CD4-positive, alpha-beta T cell treated with Interleukin-6 for 4 hours (primary cell): ENCODE measurements around the gene PDS5B.
"Not testable (repeated sequence)": the region's sequence is repeated elsewhere in the genome, so short reads cannot be mapped to it uniquely, and the experiment has no call there.

Experiments
- DNase-seq: peaks from one replicate; pipeline ENCODE4 v3.0.0-alpha.2; 2020; ENCODE audit warnings: mixed read lengths

The PDS5B gene

DNA sequence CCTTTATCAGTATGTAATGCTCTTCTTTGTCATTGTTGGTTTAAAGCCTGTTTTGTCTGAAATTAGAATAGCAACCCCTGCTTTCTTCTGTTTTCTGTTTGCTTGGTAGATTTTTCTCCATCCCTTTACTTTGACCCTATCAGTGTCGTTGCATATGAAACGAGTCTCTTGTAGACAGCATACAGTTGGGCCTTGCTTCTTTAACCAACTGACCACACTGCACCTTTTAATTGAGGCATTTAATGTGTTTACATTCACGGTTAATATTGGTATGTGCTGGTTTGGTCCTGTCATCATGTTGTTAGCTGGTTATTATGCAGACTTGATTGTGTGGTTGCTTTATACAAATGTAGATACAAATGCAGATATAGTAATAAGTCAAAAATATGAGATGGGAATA, 71.1 kb downstream of the PDS5B start:
- no peak for DNase-seq

DNA sequence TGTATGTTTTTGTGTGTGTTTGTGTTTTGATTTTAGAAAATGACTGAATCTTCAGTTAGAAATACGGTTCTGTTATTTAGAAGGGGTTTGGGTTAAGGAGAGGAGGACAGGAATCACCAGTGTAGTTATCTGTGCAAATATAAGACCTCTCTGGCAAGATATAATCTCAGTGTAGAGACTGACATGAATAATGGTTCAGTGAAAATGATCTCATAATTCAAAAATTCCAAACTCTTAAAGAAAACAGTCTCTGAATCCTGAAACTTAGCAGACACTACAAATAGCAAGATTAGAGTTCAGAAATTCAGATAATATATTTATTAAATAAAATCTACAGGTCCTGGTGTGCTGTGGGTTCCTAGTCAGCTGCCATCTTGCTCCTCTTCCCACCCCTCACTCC, 73.5 kb downstream of the PDS5B start:
- DNase-seq = no peak

DNA sequence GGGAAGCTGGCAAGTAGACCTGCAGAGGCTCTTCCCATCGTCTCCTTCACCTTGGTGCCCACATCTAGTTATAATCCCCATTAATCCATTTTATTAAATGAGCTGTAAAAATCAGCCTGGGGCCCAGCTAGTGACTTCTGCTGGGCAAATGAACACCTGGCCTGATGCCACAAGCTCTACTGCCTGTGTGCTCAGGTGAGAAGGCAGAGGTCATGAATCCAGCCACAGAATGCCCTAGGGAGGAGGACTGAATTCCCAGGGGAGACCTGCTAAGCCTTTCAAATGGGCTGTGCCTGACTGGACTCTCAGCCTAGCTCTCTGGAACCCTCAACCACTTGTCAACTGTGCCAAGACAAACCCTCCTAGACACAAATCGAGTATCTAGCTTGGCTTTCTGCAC, 74.0 kb downstream of the PDS5B start:
- DNase-seq = no peak

- DNase-seq = no peak
Measured at GRCh38 chr13:32661685-32662084, 75.4 kb downstream of the PDS5B start.

DNA sequence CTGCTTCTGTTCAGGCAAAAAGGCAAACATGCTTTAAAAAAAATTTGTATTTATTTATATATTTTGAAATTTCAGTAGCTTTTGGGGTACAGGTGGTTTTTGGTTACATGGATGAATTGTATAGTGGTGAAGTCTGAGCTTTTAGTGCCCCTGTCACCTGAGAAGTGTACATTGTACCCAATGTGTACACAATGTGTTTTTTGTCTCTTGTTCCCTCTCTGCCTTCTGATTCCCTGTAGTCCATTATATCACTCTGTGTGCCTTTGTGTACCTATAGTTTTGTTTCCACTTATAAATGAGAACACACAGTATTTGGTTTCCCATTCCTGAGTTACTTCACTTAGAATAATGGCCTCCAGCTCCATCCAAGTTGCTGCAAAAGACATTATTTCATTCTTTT, 77.4 kb downstream of the PDS5B start:
- DNase-seq = no peak

GRCh38 chr13:32666990-32667571, 80.8 kb downstream of the PDS5B start:
- DNase-seq = no peak

GRCh38 chr13:32669030-32669646, 82.9 kb downstream of the PDS5B start:
- peak; percentile 24 for DNase-seq

- DNase-seq = no peak
Measured at GRCh38 chr13:32674503-32674902, 88.3 kb downstream of the PDS5B start.

GRCh38 chr13:32676242-32676641, 90.0 kb downstream of the PDS5B start:
- DNase-seq = no peak

DNA sequence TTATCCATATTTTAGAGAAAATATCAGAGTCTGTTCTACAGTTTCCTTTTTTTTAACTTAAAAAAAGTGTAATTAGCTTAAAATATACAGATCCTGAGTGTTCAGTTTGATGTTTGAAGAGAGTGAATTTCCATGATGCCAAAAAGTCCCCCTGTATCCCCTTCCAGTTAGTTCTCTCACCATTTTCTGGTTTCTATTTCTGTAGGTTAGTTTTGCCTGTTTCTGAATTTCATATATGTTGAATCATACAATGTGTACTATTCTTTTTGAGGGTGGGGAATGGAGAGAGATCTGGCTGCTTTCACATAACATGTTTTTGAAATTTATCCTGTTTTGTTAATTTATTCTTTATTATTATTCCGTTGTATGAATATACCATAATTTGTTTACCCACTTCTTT, 95.9 kb downstream of the PDS5B start:
- DNase-seq = no peak

DNA sequence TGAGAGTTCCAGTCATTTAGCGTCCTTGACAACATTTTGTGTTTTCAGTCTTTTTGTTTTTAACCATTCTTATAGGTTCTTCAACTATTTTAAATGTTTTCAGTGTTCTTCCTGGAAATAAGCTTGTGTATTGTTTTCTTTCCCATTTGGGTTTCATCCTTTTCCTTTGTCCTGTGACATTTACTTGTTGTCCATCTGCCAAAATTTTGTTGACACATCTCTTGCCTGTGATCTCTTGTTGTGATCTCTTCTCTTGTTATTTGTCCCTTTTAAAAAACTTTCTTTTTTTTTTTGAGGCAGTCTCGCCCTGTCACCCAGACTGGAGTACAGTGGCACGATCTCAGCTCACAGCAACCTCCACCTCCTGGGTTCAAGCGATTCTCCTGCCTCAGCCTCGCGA, 96.5 kb downstream of the PDS5B start:
- DNase-seq = no peak

DNA sequence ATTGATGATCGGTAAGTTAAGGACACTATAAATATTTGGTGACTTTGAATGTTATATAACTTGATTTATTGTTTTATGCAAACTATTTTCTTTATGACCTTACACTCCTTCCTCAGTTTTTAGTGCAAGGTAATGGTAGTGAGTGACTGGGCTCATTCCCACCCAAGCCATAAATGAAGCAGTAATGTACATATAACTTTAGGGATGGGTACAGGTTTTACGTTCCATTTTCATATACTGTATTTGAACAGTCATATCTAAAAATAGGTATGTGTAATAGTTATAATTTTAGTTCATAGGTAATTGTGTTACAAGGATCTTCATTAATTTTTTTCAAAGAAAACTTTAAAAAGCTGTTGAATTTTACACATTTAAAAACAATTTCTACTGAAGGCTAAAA, 101.0 kb downstream of the PDS5B start:
- no peak for DNase-seq

GRCh38 chr13:32695602-32696250, 109.5 kb downstream of the PDS5B start:
- no peak for DNase-seq

GRCh38 chr13:32707471-32707870, 121.2 kb downstream of the PDS5B start:
- DNase-seq = no peak

GRCh38 chr13:32713397-32713796, 127.1 kb downstream of the PDS5B start:
- DNase-seq = no peak

DNA sequence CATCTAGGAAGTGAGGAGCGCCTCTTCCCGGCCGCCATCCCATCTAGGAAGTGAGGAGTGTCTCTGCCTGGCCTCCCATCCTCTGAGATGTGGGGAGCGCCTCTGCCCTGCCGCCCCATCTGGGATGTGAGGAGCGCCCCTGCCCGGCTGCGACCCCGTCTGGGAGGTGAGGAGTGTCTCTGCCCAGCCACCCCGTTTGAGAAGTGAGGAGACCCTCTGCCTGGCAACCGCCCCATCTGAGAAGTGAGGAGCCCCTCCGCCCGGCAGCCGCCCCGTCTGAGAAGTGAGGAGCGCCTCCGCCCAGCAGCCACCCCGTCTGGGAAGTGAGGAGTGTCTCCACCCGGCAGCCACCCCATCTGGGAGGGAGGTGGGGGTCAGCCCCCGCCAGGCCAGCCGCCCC, 129.9 kb downstream of the PDS5B start:
- not testable (repeated sequence) for DNase-seq

GRCh38 chr13:32720026-32720425, 133.8 kb downstream of the PDS5B start:
- no peak for DNase-seq

DNA sequence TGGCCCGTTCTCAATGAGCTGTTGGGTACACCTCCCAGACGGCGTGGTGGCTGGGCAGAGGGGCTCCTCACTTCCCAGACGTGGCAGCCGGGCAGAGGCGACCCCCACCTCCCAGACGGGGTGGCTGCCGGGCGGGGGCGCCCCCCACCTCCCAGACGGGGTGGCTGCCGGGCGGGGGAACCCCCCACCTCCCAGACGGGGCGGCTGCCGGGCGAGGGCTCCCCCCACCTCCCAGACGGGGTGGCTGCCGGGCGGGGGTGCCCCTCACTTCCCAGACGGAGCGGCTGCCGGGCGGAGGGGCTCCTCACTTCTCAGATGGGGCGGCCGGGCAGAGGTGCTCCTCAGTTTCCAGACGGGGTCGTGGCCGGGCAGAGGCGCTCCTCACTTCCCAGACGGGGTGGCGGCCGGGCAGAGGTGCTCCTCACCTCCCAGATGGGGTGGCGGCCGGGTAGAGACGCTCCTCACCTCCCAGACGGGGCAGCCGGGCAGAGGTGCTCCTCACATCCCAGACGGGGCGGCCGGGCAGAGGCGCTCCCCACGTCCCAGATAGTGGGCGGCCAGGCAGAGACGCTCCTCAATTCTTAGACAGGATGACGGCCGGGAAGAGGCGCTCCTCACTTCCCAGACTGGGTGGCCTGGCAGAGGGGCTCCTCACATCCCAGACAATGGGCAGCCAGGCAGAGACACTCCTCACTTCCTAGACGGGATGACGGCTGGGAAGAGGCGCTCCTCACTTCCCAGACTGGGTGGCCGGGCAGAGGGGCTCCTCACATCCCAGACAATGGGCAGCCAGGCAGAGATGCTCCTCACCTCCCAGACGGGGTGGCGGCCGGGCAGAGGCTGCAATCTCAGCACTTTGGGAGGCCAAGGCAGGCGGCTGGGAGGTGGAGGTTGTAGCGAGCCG, 135.1 kb downstream of the PDS5B start:
- not testable (repeated sequence) for DNase-seq

- DNase-seq = no peak
Measured at GRCh38 chr13:32722340-32722739, 136.1 kb downstream of the PDS5B start.

DNA sequence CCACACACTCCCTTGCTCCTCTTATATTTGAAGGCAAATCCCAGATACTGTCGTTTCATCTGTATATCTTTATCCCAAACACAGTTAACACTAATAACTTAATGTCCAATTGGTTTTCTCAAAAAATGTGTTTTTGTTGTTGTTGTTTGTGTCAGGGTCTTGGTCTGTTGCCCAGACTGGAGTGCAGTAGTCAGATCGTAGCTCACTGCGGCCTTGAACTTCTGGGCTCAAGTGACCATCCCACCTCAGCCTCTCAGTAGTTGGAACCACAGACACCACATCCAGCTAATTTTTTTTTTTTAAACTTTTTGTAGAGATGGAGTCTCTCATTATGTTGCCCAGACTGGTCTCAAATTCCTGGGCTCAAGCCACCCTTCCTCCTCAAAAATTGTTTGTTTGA, 137.7 kb downstream of the PDS5B start:
- DNase-seq = no peak

- DNase-seq = no peak
Measured at GRCh38 chr13:32726374-32727037, 140.3 kb downstream of the PDS5B start.

DNA sequence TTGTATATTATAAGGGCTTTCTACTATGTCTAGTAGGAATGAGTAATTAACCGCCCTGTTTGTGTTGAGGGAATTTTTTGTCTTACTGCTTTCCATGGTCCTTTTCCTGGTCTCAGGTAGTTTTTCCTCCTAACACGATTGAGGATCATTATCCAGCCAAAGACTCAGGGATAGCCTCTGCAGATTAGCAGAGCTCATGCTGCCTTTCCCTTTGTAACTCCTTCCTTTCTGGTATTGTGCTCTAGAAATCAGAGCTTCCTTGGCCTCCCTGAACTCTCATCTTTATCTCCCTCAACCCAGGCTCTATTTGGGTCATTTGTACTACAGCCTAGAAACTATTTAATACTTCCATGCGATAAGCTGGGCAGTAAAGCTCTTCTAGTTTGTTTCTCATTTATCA, 142.1 kb downstream of the PDS5B start:
- no peak for DNase-seq

GRCh38 chr13:32729097-32729496, 142.8 kb downstream of the PDS5B start:
- DNase-seq = not testable (repeated sequence)
